Keratinocyte (primary cell): ENCODE data around the gene BAHD1. TPM values are rescaled to one million over a fixed set of nuclear protein-coding genes. Genes with fewer than 3 reads are reported as not detected.

Source experiments
- DNase-seq: peaks from one replicate; pipeline ENCODE4 v3.0.0-alpha.2; 2011; ENCODE audit warnings: low read depth, missing footprints, low spot score
- FAIRE-seq: peaks from 2 replicates; lab custom pipeline; 2011; peaks lifted over from hg19 to GRCh38; lab: Jason Lieb, UNC
- H2AFZ ChIP-seq: 2 replicates; pipeline ENCODE4 v1.6.0; 2012; ENCODE audit warnings: low read length, control low read depth, inconsistent platforms; ENCODE audit not compliant: control insufficient read depth
- H3K27ac ChIP-seq: 2 replicates; pipeline ENCODE4 v1.5.1; 2011; ENCODE audit warnings: low read length; ENCODE audit not compliant: control insufficient read depth, insufficient read depth
- H3K27me3 ChIP-seq: 3 replicates; pipeline ENCODE4 v1.6.0; 2011; ENCODE audit warnings: low read length; ENCODE audit not compliant: control insufficient read depth, insufficient read depth; ENCODE audit errors: extremely low read depth
- H3K36me3 ChIP-seq, 2 experiments: 2 replicates in 1 of 2; 3 replicates in 1 of 2; pipeline ENCODE4 v1.5.1; 2011; ENCODE audit warnings: low read length in 2 of 2, mild to moderate bottlenecking in 1 of 2; ENCODE audit not compliant: control insufficient read depth in 2 of 2, insufficient read depth in 2 of 2; ENCODE audit errors: extremely low read depth in 1 of 2
- H3K4me1 ChIP-seq: 3 replicates; pipeline ENCODE4 v1.5.1; 2011; ENCODE audit warnings: low read length; ENCODE audit not compliant: control insufficient read depth, insufficient read depth; ENCODE audit errors: extremely low read depth
- H3K4me2 ChIP-seq: 3 replicates; pipeline ENCODE4 v1.6.0; 2011; ENCODE audit warnings: low read depth, low read length; ENCODE audit not compliant: control insufficient read depth, insufficient read depth; ENCODE audit errors: extremely low read depth
- H3K4me3 ChIP-seq, 3 experiments: fragments of 200-600 bp in 1 of 3; sonication (generic) in 1 of 3; 2 replicates in 2 of 3; 3 replicates in 1 of 3; pipeline ENCODE4 v1.5.1; 2011 to 2016; ENCODE audit warnings: low read length in 3 of 3, mild to moderate bottlenecking in 3 of 3, control low read depth in 2 of 3, inconsistent platforms in 1 of 3, low read depth in 1 of 3, mixed read lengths in 1 of 3, mixed run types in 1 of 3, moderate library complexity in 1 of 3; ENCODE audit not compliant: control insufficient read depth in 2 of 3, insufficient read depth in 2 of 3; ENCODE audit errors: extremely low read depth in 1 of 3
- H3K79me2 ChIP-seq: 2 replicates; pipeline ENCODE4 v1.6.0; 2012; ENCODE audit warnings: low read length; ENCODE audit not compliant: control insufficient read depth, insufficient read depth
- H3K9ac ChIP-seq: 3 replicates; pipeline ENCODE4 v1.6.0; 2011; ENCODE audit warnings: low read length; ENCODE audit not compliant: control insufficient read depth, insufficient read depth; ENCODE audit errors: extremely low read depth
- H3K9me1 ChIP-seq: 3 replicates; pipeline ENCODE4 v1.6.0; 2011; ENCODE audit warnings: low read length; ENCODE audit not compliant: control insufficient read depth, insufficient read depth; ENCODE audit errors: extremely low read depth
- H3K9me3 ChIP-seq: 2 replicates; pipeline ENCODE4 v1.5.1; 2012; ENCODE audit warnings: low read depth, low read length; ENCODE audit not compliant: control insufficient read depth
- H4K20me1 ChIP-seq: 3 replicates; pipeline ENCODE4 v1.6.0; 2011; ENCODE audit warnings: low read length; ENCODE audit not compliant: control insufficient read depth, insufficient read depth; ENCODE audit errors: extremely low read depth
- CTCF ChIP-seq, 3 experiments: IDR thresholded peaks in 1 of 3; conservative IDR thresholded peaks in 1 of 3; optimal IDR thresholded peaks in 1 of 3; 2 replicates in 2 of 3; 3 replicates in 1 of 3; pipeline versions ENCODE3 to v1.5.1; 2011; ENCODE audit warnings: low read length in 3 of 3, mild to moderate bottlenecking in 3 of 3, moderate library complexity in 2 of 3, control low read depth in 1 of 3, inconsistent platforms in 1 of 3; ENCODE audit not compliant: insufficient read depth in 2 of 3; ENCODE audit errors: extremely low read depth in 1 of 3
- EZH2 ChIP-seq: IDR thresholded peaks from one replicate; pipeline ENCODE4 v1.6.1; 2012; ENCODE audit warnings: inconsistent platforms, mild to moderate bottlenecking, low read length, moderate library complexity
- dilution Hi-C: fragments of 300-500 bp; cut with MboI; formaldehyde crosslinking; loops from one replicate; pipeline ENCODE4 v1.7.0; 2020; ENCODE audit warnings: low sequenced_read_pairs; ENCODE audit not compliant: extremely low pct_ligation_motif_present
- polyA plus RNA-seq, 5 experiments: library from polyadenylated mRNA; depleted of rRNA in 3 of 5; stranded (reverse) in 3 of 5; stranded (forward) in 1 of 5; unstranded in 1 of 5; fragments of >200 nt; gene quantifications; 1 replicate in 1 of 5; 2 replicates in 3 of 5; 3 replicates in 1 of 5; pipeline versions ENCODE4 v1.2.1 to v1.2.3, GENCODE V29; 2011 to 2012; ENCODE audit warnings: missing spikeins in 2 of 5, low read depth in 1 of 5, low replicate concordance in 1 of 5

The BAHD1 gene
- polyA plus RNA-seq, 1 donor (not counting 4 experiments of a cell fraction or from before 2014, with no cell fraction given): 4.8 TPM

- Histone ChIP-seq H2AFZ (no peak overlapping the region), H3K9ac (no peak overlapping the region), H3K4me1 (peaks cover 26% of the 10 kb centered on the region), H4K20me1 (peaks cover 2% of the 10 kb centered on the region), H3K9me1 (no peaks in the 10 kb centered on the region), H3K27me3 (peaks cover 50% of the 10 kb centered on the region), H3K27ac (no peak overlapping the region), H3K79me2 (peaks cover 8% of the 10 kb centered on the region), H3K36me3 (no peaks in the 10 kb centered on the region), H3K4me3 (no peak overlapping the region), H3K4me2 (no peak overlapping the region), H3K9me3 (no peaks in the 10 kb centered on the region)
- dilution Hi-C loops: no loop called here
- FAIRE-seq (no peak), DNase-seq (no peak)
- TF ChIP-seq EZH2 (no peak), CTCF (optimal IDR thresholded peaks at IDR 0.05 in 1 of 3, IDR thresholded peaks at IDR 0.05 in 1 of 3, conservative IDR thresholded peaks at IDR 0.05 in 1 of 3; ENCODE audit: extremely low read depth in 1 of 3, insufficient read depth in 2 of 3, low read length in 3 of 3) (no peak)
These were observed 2.7 kb upstream of the BAHD1 start for GRCh38 chr15:40437752-40438687.

- H3K9me3 ChIP-seq: no peaks in the 10 kb centered on the region
- H3K27ac ChIP-seq: no peak overlapping the region
- peaks cover 47% of the 10 kb centered on the region for H3K27me3 ChIP-seq
- TF ChIP-seq CTCF (optimal IDR thresholded peaks at IDR 0.05 in 1 of 3, IDR thresholded peaks at IDR 0.05 in 1 of 3, conservative IDR thresholded peaks at IDR 0.05 in 1 of 3; ENCODE audit: extremely low read depth in 1 of 3, insufficient read depth in 2 of 3, low read length in 3 of 3): no peak
- no peak for TF ChIP-seq EZH2
- H3K36me3 ChIP-seq: no peaks in the 10 kb centered on the region
- H4K20me1 ChIP-seq: peaks cover 3% of the 10 kb centered on the region
- FAIRE-seq (no peak), DNase-seq (no peak)
- H3K4me3 ChIP-seq: no peak overlapping the region
- no peak overlapping the region for H2AFZ ChIP-seq
- no peaks in the 10 kb centered on the region for H3K9me1 ChIP-seq
- no peak overlapping the region for H3K9ac ChIP-seq
- peaks cover 26% of the 10 kb centered on the region for H3K4me1 ChIP-seq
- H3K4me2 ChIP-seq: no peak overlapping the region
- H3K79me2 ChIP-seq: peaks cover 14% of the 10 kb centered on the region
- dilution Hi-C loops: no loop called here
These were observed 2.0 kb upstream of the BAHD1 start for GRCh38 chr15:40438712-40439111.
